ENCODE data around the gene RUSC1.

GRCh38 chr1:155277902-155278688, 42.6 kb upstream of the RUSC1 start:
- TF ChIP-seq CTCF (conservative IDR thresholded peaks at IDR 0.05), result no peak
- TF ChIP-seq ZFX (IDR thresholded peaks at IDR 0.05), result no peak
